HG03039 (cell line): ENCODE results near the gene KCNQ1.

Experiments
- ATAC-seq: cut with Tn5 transposase; IDR thresholded peaks from one replicate; pipeline ENCODE4 v1.9.1; 2021; ENCODE audit warnings: mild to moderate bottlenecking, moderate library complexity; ENCODE audit not compliant: unreplicated experiment

Gene KCNQ1

DNA sequence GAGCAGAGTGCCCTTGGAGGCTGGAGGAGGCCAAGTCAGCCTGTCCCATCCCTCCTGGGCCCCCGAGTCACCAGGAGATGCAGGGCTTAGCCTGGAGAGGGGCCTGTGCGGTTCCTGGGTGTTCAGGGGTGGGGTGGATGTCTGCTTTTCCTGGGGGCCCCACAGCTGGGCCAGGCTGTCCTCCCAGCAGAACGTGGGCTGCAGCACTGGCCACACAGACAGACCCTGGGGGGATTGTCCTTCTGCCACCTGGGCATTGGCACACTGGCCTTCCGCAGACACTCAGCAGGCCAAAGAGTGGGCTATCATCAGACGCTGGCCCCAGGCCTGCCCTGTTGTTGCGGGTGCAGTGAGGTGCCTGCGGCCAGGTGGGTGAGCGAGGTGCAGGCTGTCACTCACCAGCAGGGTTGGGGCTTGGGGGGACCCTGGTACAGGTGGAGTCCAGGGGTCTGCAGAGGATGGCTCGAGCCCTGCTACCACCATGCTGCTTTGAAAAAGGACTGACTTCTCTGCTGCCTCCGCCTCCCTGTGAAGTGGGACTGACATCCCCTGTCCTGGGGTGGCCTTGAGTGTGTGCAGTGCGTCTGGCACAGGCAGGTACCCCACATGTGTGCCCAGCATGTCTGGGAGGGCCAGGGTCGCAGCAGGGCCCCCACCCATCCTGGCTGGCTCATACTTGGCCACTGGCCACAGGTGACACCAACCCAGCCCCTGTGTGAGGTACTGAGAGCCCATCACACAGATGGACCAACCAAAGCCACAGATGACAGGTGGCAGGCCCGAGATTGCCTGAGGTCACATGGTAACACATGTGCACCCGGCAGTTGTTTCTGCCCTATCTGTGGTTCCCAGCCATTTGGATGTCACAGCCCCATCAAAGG, 294.0 kb downstream of the KCNQ1 start:
- ATAC-seq = no peak

DNA sequence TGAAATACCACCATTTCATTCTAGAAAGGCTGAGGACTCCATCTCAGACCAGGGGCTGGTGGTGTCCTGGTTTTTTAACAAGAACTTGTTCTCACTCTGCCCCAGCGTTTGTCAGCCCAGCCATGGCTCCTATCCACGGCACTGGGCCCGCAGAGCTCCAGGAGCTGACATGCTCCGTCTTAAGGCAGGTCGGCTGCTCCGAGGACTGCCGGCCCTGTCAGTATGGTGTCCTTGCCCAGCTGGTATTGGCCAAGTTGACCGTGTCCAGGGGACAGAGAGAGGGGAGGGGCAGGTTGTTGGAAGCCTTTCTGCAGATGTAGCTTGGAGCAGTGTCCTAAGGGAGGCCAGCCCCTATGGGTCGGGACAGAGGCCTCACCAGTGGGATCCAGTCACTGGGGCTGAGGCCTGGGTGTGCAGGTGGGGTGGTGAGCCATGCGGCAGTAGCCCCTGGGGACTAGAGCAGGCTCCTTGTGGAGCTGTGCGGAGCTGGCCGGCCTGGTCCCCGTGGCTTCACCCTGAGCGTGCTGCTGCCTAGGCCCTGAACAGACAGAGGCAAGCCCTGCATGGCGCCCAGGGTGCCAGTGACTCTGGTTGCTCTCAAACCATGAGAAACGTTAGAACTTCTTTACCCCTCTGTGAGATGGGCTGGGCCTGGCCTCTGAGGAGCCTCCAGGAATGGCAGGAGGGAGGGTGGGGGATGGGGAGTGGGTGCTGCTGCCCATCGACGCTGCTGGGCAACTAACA, 294.9 kb downstream of the KCNQ1 start:
- ATAC-seq = no peak

DNA sequence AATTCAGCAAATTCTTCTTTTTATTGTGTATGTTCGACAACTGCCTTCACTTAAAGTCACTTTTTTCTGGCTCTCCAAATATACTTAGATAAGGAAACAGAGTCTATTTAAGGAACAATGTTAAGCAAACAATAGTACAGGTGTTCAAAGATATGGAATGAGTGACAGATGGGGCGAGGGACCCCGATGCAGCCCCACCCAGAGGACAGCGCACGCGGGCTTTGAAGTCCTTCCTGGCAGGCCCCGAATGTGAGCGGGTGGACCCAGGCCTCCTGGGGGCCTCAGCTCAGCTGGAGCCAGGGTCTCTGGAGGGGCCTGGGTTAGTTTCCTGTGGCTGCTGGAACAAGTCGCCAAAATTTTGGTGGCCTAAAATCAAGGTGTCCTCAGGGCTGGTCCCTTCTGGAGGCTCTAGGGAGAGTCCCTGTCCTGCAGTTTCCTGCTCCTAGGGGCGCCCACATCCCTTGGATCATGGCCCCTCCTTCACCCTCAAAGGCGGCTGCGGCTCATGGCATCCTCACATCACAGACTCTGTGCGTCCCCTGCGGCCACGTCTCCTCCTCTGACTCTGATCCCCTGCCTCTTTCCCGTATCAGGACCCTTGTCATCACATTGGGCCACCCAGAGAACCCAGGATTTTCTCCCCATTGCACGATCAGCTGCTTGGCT, 295.6 kb downstream of the KCNQ1 start:
- no peak for ATAC-seq

DNA sequence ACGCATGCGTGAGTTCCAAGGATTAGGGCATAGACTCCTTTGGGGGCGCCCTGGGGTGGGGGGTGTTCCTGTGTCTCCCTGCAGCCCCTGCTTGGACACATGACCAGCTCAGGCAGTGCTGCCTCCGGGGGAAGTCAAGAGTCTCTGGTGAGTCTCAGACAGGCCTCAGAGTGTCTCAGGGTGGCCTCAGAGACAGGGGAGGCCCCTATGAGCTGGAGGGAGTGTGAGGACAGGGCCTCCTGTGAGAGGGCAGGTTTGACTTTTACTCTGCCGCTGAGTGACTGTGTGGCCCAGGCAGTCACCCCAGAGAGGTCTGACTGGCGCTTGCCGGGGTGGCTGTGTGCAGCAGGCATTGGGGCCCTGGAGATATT, 296.2 kb downstream of the KCNQ1 start:
- no peak for ATAC-seq

DNA sequence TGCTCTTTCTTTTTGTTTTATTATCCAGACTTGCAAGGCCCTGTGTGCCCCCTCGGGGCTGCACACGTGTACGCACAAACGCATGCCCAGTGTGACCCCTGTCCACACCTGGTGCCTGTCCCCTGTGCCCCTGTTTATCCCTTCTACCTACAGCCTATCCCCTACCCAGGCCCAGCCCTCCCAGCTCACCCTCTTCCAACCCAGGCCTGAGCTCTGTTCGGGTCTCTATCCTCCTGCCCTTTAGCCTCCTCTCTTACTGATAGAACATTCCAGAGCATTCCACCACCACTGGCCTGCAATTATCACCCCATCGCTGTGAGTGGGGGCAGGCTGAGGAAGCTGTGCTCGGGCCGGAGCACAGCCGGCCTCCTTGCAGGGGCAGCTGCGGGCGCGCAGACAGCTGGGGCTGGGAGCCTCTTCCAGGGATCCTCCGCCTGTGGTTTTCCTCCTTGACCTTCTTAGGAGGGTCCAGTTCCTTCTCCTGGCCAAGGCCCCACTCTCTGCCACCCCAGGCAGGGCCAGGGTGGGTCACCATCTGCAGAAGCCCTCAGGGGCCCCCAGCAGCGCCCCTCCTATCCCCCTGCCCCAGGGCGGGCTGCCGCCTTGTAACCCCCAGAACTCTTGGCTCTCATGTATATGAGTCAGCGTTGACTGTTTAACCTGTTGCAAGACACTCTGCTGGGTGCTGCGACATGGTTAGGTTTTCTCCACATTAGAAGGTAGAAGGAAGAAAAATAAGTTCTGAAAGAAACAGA, 296.7 kb downstream of the KCNQ1 start:
- no peak for ATAC-seq

DNA sequence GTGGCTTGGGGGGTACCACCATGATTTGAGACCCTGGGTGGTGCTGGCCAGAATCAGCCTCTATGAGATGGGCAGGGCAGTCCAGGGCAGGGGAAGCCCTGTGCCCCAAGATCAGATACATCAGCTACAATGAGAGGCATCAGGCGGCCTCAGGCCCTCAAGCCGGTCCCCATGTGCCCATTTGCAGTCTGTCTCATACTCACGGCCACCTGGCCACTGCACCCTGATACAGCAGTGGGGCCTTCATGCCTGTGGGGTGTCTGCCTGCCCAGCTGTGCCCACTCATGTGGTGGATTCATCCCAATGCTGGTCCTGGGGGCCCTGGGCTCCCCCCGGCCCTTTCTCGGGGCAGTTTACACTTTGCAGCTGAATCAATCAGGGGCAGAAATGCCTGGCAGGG, 297.4 kb downstream of the KCNQ1 start:
- no peak for ATAC-seq

DNA sequence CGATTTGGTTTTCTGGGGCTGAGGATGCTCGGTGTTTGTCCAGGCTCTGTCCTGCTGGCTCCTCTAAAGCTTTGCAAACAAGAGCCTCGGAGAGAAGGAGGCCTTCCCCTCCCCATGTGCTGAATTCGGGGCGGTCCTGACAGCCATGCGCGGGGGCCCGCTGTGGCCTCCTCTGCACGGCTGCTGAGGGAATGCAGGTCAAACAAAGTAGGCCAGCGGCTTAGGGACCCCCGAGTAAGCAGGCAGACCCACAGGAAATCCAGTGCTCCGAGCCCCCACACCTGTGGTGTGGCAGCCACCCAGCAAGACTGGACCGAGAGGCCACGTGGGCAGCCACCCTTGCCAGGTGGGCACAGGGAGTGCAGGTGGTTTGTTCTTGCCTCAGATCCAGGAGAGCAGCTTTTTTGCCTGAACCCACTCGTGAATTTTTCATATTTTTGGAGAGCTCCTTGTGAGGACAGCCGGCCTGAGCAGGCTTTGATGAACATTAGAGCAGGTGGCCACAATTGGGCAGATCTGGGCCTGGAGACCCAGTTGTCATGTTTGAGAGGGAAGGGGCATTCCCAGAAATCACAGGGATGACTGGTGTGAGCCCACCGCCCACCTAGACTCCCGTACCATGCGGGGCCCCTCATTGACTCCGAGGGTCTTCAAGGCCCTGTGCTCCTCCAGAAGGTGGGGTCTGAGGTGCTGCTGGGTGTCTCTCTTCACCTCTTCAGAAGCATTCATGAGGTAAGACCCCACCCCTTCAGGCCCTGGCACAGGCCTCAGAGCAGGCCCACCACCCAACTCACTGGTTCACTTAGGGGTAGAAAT, 298.0 kb downstream of the KCNQ1 start:
- no peak for ATAC-seq

DNA sequence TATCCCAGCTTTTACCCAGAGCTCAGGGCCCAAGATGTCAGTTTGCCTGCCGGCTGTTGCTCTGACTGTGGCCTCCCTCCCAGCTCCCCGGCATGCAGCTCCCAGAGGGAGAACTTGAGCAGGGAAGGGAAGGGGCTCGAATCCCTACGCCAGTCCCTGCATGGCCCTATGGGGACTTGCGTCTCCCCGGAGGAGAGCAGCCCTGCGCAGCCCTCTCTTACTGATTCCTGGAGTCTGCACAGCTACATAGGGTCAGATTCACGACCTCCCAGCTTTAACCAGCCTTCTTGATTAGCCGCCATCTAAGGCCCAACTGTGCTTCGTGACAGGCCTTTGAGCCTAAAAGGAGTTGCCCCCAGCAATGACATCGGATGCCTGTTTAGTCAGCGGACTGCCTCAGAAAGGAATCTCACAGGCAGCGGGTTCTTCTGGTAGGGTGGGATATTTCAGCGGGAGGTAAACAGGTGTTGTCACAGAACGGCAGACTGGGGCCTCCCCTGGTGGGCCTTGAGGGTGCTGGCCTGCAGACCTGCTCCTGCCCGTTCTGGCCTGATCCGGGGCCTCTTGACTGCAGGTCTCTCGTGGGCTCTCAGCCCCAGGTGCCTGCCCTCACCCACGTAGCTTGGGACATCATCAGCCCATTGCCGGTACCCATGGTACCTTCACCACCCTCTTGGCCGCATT, 298.8 kb downstream of the KCNQ1 start:
- ATAC-seq = no peak

DNA sequence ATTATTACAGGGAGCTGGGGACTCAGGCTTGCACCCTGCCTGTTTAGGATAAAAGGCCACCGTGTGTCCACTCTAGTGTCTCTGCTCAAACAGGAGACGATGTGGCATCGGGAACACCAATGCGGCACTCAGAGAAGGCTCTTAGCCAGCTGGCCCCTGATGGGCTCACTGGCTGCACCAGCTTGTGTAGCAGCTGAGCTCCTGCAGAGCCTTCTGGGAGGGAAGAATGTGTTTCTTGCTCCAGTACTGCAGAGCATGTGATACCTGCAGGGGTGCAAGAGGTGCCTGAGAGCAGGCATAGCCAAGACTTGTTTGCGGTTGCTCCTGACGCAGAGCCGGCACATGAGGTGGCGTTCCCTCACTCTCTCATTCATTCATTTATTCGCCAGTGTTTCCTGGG, 299.4 kb downstream of the KCNQ1 start:
- no peak for ATAC-seq

DNA sequence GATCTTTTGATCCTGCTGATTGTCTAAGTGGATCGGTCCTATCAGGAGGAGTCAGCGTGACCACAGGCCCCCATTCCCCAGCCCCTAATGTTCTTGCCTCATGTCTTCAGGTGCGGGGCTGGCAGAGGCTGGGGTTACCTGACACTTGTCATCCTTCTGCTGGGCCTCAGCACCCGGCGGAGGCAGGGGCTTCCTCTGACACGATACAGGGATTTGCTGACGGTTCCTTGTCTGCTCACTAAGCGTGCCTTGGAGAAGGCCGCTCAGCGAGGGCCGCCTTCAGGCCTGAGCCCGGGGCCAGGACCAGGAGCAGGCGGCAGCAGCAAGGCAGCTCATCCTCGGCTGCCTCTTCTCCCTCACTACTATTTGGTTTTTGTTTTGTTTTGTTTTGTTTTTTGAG, 300.7 kb downstream of the KCNQ1 start:
- ATAC-seq = no peak

DNA sequence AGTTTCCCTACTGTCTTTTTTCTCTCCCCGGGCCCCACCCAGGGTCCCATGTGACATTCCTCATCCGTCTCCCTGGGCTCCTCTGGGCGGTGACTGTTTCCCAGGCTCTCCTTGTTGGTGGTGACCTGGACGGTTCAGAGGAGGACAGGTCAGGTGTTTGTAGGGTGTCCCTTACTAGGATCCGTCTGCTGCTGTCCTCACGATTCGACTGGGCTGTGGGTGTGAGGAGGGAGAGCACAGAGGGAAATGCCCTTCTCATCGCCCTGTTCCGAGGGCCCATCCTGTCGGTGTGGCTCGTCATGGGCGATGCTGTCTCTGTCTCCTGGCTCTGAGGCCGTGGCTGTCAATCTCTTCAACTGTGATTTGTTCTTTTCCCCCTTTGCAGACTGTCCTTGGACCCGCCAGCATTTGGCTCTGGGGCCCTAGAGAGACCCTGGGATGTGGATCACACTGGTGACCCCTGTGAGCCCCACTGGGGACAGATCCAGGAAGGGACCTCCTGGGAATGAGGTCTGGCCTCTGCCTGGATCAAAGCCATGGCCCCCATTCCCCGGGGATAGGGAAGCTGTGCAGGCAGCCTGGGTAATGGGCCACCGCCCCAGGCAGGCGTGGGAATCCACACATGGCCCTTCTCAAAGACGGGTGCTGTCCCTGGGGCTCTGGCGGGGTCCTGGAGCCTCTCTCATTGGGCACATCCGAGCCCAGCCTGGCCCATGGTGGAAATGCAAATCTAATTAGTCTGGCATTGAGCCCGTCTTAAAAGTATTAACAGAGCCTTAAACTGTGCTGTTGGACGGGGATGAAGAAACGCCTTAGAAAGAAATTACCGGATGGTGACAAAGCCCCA, 301.8 kb downstream of the KCNQ1 start:
- no peak for ATAC-seq

DNA sequence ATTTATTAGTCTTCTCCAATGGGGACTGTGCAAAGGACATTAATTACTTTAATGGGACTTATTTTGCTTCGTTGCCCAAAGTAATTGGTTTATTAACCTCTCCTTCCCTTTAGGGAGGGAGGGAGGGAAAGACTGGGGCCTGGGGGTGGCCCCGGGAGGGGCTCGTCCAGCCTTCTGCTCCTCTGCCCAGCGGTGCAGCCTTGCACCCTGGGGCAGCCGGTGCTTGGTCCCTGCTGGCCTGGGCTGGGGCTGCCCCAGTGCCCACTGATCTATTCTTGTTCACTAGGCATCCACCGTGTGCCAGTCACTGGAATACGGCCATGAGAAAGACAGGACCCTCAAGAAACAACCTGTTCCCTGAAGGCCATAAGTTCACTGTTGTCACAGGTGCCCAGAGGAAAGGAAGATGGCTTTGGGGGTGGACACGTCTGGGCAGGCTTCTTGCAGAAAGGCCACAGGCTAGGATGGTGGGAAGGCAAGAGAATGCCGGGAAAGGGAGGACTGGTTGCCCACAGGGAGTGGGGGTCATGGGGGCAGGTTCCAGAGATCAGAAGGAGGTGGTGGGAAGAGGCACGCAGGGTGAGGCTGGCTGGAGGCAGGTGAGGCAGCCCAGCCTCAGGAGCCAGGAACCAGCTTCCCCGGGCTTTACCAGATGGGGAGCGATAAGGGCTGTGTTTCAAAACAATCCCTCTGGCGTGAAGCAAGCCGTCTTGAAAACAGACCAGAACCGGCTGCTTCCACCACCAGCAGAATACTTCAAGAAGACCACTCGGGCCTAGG, 302.6 kb downstream of the KCNQ1 start:
- ATAC-seq = no peak

DNA sequence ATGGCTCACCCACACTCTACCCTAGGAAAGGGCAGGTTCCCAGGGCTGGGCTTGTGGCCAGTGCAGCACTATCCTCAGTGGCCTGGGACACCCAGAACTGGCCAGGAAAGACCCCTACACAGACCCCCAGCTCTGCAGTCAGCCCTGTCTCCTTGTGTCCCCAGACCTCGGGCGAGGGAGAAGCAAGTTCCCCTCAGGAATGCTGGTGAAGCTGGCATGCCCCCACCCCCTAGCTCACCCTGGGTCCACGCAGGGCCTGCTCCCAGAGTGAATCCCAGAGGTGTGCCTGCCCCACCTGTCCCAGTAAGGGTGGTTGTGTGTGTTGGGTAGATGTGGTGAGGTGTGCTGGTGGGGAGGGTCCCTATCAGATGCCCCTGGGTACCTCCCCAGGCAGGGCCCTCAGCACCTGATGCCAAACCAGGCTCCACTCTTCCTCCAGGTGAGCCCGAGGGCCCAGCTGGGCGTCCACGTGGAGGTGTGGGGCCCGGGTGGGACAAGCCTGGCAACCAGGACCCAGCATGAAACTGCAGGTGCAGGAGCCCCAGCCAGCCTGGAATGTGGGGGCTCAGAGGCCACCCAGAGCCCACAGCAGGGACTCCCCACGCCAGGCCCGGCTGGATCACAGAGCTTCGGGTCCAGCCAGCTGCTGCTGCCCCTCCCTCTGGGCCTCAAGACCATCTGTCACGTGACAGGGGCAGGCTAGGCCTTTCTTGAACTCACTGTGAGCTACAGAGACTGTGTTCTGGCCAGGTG, 303.4 kb downstream of the KCNQ1 start:
- no peak for ATAC-seq

DNA sequence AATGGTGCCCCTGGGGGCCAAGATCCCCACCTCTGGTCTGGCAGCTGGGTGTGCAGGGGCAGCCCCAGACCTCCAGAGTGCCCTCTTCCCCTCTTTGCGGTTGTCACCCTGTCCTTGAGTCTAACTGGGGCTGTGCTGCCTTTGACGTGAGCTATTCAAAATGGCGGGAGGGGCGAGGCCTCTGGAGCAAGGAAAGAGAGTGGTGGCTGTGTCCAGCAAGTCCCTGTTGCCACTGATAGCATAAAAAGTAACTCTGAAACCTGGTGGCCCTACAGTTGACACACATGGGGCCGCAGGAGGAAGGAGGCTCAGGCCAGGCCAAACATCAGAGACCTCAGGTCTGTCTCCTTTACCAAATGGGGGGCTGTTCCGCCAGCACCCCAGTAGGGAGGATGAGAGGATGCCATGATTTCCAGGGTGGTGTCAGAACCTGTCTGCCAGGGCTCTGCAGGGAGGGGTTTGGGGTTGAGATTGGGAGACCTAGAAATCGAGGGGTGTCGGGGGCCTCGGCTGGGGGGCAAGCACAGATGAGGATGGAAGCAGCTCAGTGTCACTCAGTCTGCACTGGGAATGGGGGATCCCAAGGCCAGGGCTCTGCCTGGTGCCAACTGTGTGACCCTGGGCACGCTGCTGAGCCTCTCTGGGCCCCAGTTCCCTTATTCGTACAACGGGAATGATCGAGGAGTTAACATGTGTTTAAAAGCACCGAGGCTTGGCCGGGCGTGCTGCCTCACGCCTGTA, 304.2 kb downstream of the KCNQ1 start:
- no peak for ATAC-seq

DNA sequence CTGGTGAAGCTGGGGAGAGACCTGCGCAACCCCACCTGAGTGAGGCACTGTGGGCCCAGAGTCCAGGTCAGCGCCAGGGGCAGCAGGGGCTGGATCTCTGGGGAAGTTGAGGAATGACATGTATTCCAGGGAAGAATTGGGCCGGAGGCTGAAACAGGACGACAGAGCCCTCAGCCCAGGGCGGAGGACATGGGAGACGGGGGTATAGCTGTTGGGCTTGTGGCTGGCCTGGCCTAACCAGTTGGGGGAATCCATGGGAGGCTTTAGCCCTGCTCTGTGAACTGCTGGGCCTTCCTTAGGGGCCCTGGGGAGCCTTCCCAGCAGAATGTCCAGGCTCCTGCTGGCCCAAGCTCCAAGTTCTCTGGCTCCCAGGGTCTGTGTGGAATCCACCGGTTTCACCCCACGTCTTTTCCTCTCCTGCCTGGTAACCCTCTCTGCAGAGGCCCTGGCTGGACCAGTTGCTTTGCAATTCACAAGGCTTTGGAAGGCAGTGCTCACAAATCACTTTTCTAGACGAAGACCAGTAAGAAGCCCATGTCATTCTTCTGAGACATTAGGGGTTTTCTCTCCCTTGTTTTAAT, 305.4 kb downstream of the KCNQ1 start:
- ATAC-seq = no peak
